NOMO-1 (cell line): ENCODE measurements around the gene SORCS2.

Experiments
- DNase-seq, 2 experiments: peaks; one replicate each; lab custom pipeline; 2025; ENCODE audit not compliant: unreplicated experiment in 2 of 2; lab: John Stamatoyannopoulos, UW

SORCS2 gene

GRCh38 chr4:7721984-7722551 lies 529.7 kb downstream of the SORCS2 start:
- DNase-seq, result no peak

GRCh38 chr4:7722766-7723387 lies 530.5 kb downstream of the SORCS2 start:
- DNase-seq, result peak; percentile 12 to 21

- no peak for DNase-seq
Observed at GRCh38 chr4:7723625-7724024, 531.3 kb downstream of the SORCS2 start.

GRCh38 chr4:7725951-7726350 lies 533.6 kb downstream of the SORCS2 start:
- no peak for DNase-seq

GRCh38 chr4:7726665-7727413 lies 534.5 kb downstream of the SORCS2 start:
- no peak for DNase-seq

GRCh38 chr4:7727749-7728148 lies 535.4 kb downstream of the SORCS2 start:
- DNase-seq, result no peak

- no peak for DNase-seq
Observed at GRCh38 chr4:7731437-7731836, 539.1 kb downstream of the SORCS2 start.

GRCh38 chr4:7732263-7732662 lies 539.9 kb downstream of the SORCS2 start:
- no peak for DNase-seq

- no peak for DNase-seq
Observed at GRCh38 chr4:7733201-7733600, 540.9 kb downstream of the SORCS2 start.

- DNase-seq, result no peak
Observed at GRCh38 chr4:7733801-7734650, 541.7 kb downstream of the SORCS2 start.

- no peak for DNase-seq
Observed at GRCh38 chr4:7734651-7735260, 542.4 kb downstream of the SORCS2 start.

GRCh38 chr4:7735395-7735794 lies 543.1 kb downstream of the SORCS2 start:
- no peak for DNase-seq

GRCh38 chr4:7735961-7736360 lies 543.6 kb downstream of the SORCS2 start:
- DNase-seq, result no peak

- no peak for DNase-seq
Observed at GRCh38 chr4:7736436-7737267, 544.3 kb downstream of the SORCS2 start.

- DNase-seq, result no peak
Observed at GRCh38 chr4:7737268-7737645, 544.9 kb downstream of the SORCS2 start.

GRCh38 chr4:7737752-7738457 lies 545.6 kb downstream of the SORCS2 start:
- no peak for DNase-seq

- peak; percentile 23 to 25 for DNase-seq
Observed at GRCh38 chr4:7738458-7739076, 546.2 kb downstream of the SORCS2 start.

- no peak for DNase-seq
Observed at GRCh38 chr4:7739077-7739917, 547.0 kb downstream of the SORCS2 start.
